Measurements from ENCODE around the gene WEE2.

GRCh38 chr7:141709749-141710148 lies 1.6 kb downstream of the WEE2 start:
- TF ChIP-seq EP300 (IDR thresholded peaks at IDR 0.05), result no peak
- no peak for TF ChIP-seq POLR2A (IDR thresholded peaks at IDR 0.05)
- TF ChIP-seq CTCF (IDR thresholded peaks at IDR 0.05), result no peak
- TF ChIP-seq POLR2AphosphoS5 (IDR thresholded peaks at IDR 0.05), result no peak

Measured in stomach (tissue), 4 donors.